Ovary (tissue), 9 donors: Measurements from ENCODE around the gene AGPAT4. TPM values are rescaled to one million over a fixed set of nuclear protein-coding genes. Genes with fewer than 3 reads are reported as not detected.

Experiments used
- DNase-seq, 5 donors: peaks; one replicate each; pipeline ENCODE4 v3.0.0-alpha.2; 2019 to 2020
- H3K27ac ChIP-seq, 2 donors: fragments of 200-600 bp; one replicate each; pipeline versions ENCODE4 v1.5.1 to v1.8.0; 2019 to 2022
- H3K27me3 ChIP-seq: fragments of 200-600 bp; one replicate; pipeline ENCODE4 v1.8.0; 2022
- H3K36me3 ChIP-seq: fragments of 200-600 bp; sonication (generic); one replicate; pipeline ENCODE4 v1.5.1; 2019
- H3K4me1 ChIP-seq: one replicate; pipeline ENCODE4 v1.8.1; 2013; ENCODE audit warnings: mild to moderate bottlenecking, moderate library complexity; ENCODE audit not compliant: insufficient read depth
- H3K4me3 ChIP-seq: fragments of 200-600 bp; sonication (generic); one replicate; pipeline ENCODE4 v1.5.1; 2017
- H3K9me3 ChIP-seq, 2 donors: fragments of 200-600 bp in 1 of 2; sonication (generic) in 1 of 2; one replicate each; pipeline versions ENCODE4 v1.5.1 to v1.8.1; 2013 to 2019; ENCODE audit warnings: mild to moderate bottlenecking in 1 of 2, moderate library complexity in 1 of 2
- CTCF ChIP-seq, 3 donors: fragments of 450-650 bp in 2 of 3; fragments of 200-600 bp in 1 of 3; IDR thresholded peaks; one replicate each; pipeline versions ENCODE4 v1.5.1 to v1.8.0; 2016 to 2022; ENCODE audit warnings: antibody characterized with exemption in 3 of 3, mild to moderate bottlenecking in 1 of 3
- EP300 ChIP-seq: sonication (generic); formaldehyde crosslinking; IDR thresholded peaks from one replicate; pipeline ENCODE4 v1.6.1; 2017; ENCODE audit warnings: antibody characterized with exemption
- POLR2A ChIP-seq: fragments of 450-650 bp; IDR thresholded peaks from one replicate; pipeline ENCODE4 v1.6.1; 2017; ENCODE audit warnings: antibody characterized with exemption, mild to moderate bottlenecking, moderate library complexity
- WGBS, 3 donors: extraction: QIAGEN DNeasy Blood & Tissue Kit in 1 of 3; methylation state at CpG; one replicate each; pipeline versions ENCODE4 v1.1.5 to v1.1.7; 2013 to 2017; 5-methylcytosine and 5-hydroxymethylcytosine counted together
- intact Hi-C, 4 donors: fragments of 100-400 bp; cut with DNase I; formaldehyde crosslinking; loops; one replicate each; pipeline versions ENCODE4 v1.11.0 to v1.15.1; 2022 to 2023
- polyA plus RNA-seq, 2 donors: library from polyadenylated mRNA; stranded (reverse); fragments of 200-250 nt in 1 of 2; fragments of 350-450 nt in 1 of 2; fragmentation: Illumina TruSeq in 1 of 2; extraction: RNeasy Lipid Tissue Mini Kit (QIAGEN cat#74804) in 1 of 2; gene quantifications; one replicate each; pipeline ENCODE4 v1.2.3, GENCODE V29; 2013 to 2014
- total RNA-seq, 7 donors: library from RNA; depleted of rRNA in 2 of 7; stranded (reverse); fragments of >200 nt in 2 of 7; fragmentation: NEBNext Ultra II Directional in 3 of 7; extraction: Animal tissue kit (Norgen Biotek cat#: 25700) in 3 of 7; gene quantifications; one replicate each; pipeline versions ENCODE4 v1.1.0 to v1.2.4, GENCODE V29; 2016 to 2023
- donor health status: DM: no; HTN: no; CAD: no; lungs with moderate emphysema.
- donor health status: DM: no; HTN: no; CAD: no.
- donor health status: Bipolar disorder and iron deficiency.
- donor health status: DM: yes; HTN: yes; CAD: no.
- donor health status: DM: no; HTN: no; CAD: no.
- donor health status: DM: yes; HTN: yes; CAD: no.

The AGPAT4 gene
- total and polyA plus RNA-seq, 9 donors, result 4.4 to 13.7 (median 8.9) TPM

- no peak for DNase-seq
- H3K4me1 ChIP-seq, result no peaks in the 10 kb centered on the region
- WGBS, 3 donors, result 94 to 97% (median 96%) methylated on average over 18 of the region's 18 CpGs
- H3K4me3 ChIP-seq, result no peak overlapping the region
- H3K27me3 ChIP-seq, result no peaks in the 10 kb centered on the region
- H3K36me3 ChIP-seq, result no peaks in the 10 kb centered on the region
- H3K27ac ChIP-seq, result no peak overlapping the region
- no peak for TF ChIP-seq POLR2A
- no peak for TF ChIP-seq CTCF (IDR thresholded peaks at IDR 0.05)
- TF ChIP-seq EP300, result no peak
- intact Hi-C loops, result loop anchor here in 1 of 4 donors (10.0 kb wide), 1 partner anchor 224 kb away; no protein-coding TSS in a partner anchor
- H3K9me3 ChIP-seq, result no peaks in the 10 kb centered on the region
These were observed 122.7 kb downstream of the AGPAT4 start for GRCh38 chr6:161151059-161151645.

- H3K27me3 ChIP-seq, result no peaks in the 10 kb centered on the region
- no peak for TF ChIP-seq EP300
- TF ChIP-seq CTCF (IDR thresholded peaks at IDR 0.05), result no peak
- no peak for TF ChIP-seq POLR2A
- H3K4me1 ChIP-seq, result no peaks in the 10 kb centered on the region
- H3K9me3 ChIP-seq, result no peaks in the 10 kb centered on the region
- 95 to 98% (median 97%) methylated on average over 8 of the region's 8 CpGs for WGBS, 3 donors
- H3K36me3 ChIP-seq, result no peaks in the 10 kb centered on the region
- no peak overlapping the region for H3K4me3 ChIP-seq
- DNase-seq, result no peak
- intact Hi-C loops, result loop anchor here in 1 of 4 donors (10.0 kb wide), 1 partner anchor 224 kb away; no protein-coding TSS in a partner anchor
- no peak overlapping the region for H3K27ac ChIP-seq
These were observed 123.3 kb downstream of the AGPAT4 start for GRCh38 chr6:161150566-161150965.

- H3K4me3 ChIP-seq, result no peak overlapping the region
- no peaks in the 10 kb centered on the region for H3K9me3 ChIP-seq
- no peaks in the 10 kb centered on the region for H3K27me3 ChIP-seq
- 92 to 94% (median 92%) methylated on average over 5 of the region's 5 CpGs for WGBS, 3 donors
- H3K36me3 ChIP-seq, result no peaks in the 10 kb centered on the region
- DNase-seq, result no peak
- H3K4me1 ChIP-seq, result no peaks in the 10 kb centered on the region
- intact Hi-C loops, result loop anchor here in 1 of 4 donors (10.0 kb wide), 1 partner anchor 225 kb away; no protein-coding TSS in a partner anchor
- no peak for TF ChIP-seq EP300
- no peak overlapping the region for H3K27ac ChIP-seq
These were observed 123.7 kb downstream of the AGPAT4 start for GRCh38 chr6:161150136-161150535.

- DNase-seq, result no peak
- Histone ChIP-seq H3K27me3 (no peaks in the 10 kb centered on the region), H3K9me3 (no peaks in the 10 kb centered on the region), H3K4me3 (no peak overlapping the region), H3K36me3 (no peaks in the 10 kb centered on the region), H3K4me1 (no peaks in the 10 kb centered on the region), H3K27ac (no peak overlapping the region)
- WGBS, 3 donors, result 91 to 93% (median 92%) methylated on average over 11 of the region's 11 CpGs
- no peak for TF ChIP-seq POLR2A
- TF ChIP-seq CTCF (IDR thresholded peaks at IDR 0.05), result no peak
- no peak for TF ChIP-seq EP300
- intact Hi-C loops, result no loop called here
These were observed 130.0 kb downstream of the AGPAT4 start for GRCh38 chr6:161143663-161144430.

- no peaks in the 10 kb centered on the region for H3K9me3 ChIP-seq
- intact Hi-C loops, result no loop called here
- no peak overlapping the region for H3K27ac ChIP-seq
- 87 to 91% (median 89%) methylated on average over 5 of the region's 5 CpGs for WGBS, 3 donors
- no peaks in the 10 kb centered on the region for H3K27me3 ChIP-seq
- TF ChIP-seq CTCF (IDR thresholded peaks at IDR 0.05) (no peak), POLR2A (no peak), EP300 (no peak)
- no peaks in the 10 kb centered on the region for H3K4me1 ChIP-seq
- no peak overlapping the region for H3K4me3 ChIP-seq
- no peaks in the 10 kb centered on the region for H3K36me3 ChIP-seq
- DNase-seq, result no peak
These were observed 130.9 kb downstream of the AGPAT4 start for GRCh38 chr6:161142957-161143296.
